ENCODE measurements around the gene ATP13A1.
"Not testable (repeated sequence)": the region's sequence is repeated elsewhere in the genome, so short reads cannot be mapped to it uniquely, and the experiment has no call there.

Gene ATP13A1

GRCh38 chr19:19663256-19664120 lies at the start of gene ATP13A1:
ATP13A1 (minus strand) TSS chr19:19663676; CDS start chr19:19663666, 10 bp downstream.
- peak; percentile 93 for DNase-seq (ENCODE audit: low spot score)

DNA sequence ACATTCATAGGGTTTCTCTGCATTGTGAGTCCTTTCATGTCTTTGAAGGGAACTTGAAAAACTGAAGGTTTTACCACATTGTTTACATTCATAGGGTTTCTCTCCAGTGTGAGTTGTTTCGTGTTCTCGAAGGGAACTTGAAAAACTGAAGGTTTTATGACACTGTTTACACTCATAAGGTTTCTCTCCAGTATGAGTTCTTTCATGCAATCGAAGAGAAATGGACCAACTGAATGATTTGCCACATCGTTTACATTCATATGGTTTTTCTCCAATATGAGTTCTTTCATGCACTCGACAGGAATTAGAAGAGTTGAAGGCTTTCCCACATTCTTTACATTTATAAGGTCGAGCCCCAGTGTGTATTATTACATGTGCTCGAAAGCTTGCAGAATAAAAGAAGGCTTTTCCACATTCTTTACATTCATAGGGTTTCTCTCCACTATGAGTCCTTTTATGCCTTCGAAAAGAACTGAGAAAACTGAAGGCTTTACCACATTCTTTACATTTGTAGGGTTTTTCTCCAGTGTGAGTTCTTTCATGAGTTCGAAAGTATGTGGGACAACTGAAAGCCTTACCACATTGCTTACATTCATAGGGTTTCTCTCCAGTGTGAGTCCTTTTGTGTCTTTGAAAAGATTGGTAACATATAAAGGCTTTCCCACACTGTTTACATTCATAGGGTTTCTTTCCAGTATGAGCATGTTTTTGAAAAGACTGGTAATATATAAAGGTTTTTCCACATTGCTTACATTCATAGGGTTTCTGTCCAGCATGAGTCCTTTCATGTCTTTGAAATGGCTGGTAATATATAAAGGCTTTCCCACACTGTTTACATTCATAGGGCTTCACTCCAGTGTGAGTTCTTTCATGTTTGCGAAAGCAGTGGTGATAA lies 48.7 kb upstream of the ATP13A1 start:
- peak; percentile 1 for DNase-seq (ENCODE audit: low spot score)

GRCh38 chr19:19711306-19711933 lies 47.9 kb upstream of the ATP13A1 start:
- DNase-seq (ENCODE audit: low spot score) = no peak

DNA sequence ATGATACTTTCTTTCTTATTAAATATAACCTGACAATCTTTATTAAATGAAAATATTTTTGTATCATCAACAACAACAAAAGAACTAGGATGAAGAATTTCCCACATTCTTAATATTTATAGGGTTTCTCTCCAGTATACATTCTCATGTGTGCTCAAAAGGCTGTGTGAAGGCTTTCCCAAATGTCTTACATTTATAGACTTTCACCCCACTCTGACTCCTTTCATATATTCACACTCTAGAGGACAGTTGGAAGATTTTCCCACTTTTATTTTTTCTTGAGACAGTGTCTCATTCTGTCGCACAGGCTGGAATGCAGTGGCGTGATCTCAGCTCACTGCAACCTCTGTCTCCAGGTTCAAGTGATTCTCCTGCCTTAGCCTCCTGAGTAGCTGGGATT lies 47.0 kb upstream of the ATP13A1 start:
- DNase-seq (ENCODE audit: low spot score) = no peak

GRCh38 chr19:19704836-19705235 lies 41.4 kb upstream of the ATP13A1 start:
- DNase-seq (ENCODE audit: low spot score) = no peak

GRCh38 chr19:19700493-19700892 lies 37.0 kb upstream of the ATP13A1 start:
- not testable (repeated sequence) for DNase-seq (ENCODE audit: low spot score)

GRCh38 chr19:19697589-19697988 lies 34.1 kb upstream of the ATP13A1 start:
- no peak for DNase-seq (ENCODE audit: low spot score)

DNA sequence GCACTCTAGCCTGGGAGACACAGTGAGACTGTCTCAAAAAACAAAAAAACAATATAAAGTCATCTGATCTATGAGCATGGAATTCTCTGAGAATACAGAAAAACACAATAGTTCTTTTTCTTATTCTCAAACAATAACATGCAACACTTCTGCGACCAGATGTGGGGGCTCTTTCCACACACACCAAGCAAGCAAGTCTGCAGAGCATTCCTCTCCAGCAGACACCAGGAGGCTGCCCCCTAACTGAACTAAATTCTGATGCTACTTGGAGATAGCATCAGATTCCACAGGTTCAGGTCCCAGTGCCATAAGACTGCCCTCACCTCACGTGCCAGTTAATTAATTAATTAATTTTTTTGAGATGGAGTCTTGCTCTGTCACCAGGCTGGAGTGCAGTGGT lies 32.9 kb upstream of the ATP13A1 start:
- no peak for DNase-seq (ENCODE audit: low spot score)

- no peak for DNase-seq (ENCODE audit: low spot score)
Measured at GRCh38 chr19:19691683-19692082, 28.2 kb upstream of the ATP13A1 start.

DNA sequence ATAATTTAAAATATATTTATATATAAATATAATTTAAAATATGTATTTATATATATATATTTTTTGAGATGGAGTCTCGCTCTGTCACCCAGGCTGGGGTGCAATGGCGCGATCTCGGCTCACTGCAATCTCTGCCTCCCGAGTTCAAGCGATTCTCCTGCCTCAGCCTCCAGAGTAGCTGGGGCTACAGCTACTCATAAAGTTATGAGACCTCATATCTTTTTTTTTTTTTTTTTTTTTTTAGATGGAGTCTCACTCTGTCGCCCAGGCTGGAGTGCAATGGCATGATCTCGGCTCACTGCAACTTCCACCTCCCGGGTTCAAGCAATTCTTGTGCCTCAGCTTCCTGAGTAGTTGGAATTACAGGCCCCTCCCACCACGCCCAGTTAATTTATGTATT lies 25.5 kb upstream of the ATP13A1 start:
- DNase-seq (ENCODE audit: low spot score) = not testable (repeated sequence)

DNA sequence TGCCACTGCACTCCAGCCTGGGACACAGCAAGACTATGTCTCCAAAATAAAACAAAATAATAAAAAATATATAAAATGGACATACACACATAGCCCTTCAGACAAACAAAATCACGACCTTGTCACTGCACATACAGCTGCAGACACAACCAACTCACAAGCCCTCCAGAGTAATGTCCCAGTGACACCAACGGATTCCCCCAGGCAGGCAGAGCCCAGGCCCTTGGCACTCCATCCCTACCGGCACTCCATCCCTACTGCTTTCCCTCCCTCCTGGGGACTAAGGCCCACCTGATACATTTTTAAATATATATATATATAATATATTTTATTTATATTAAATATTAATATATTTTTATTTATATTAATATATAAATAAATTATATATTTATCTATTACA lies 23.6 kb upstream of the ATP13A1 start:
- DNase-seq (ENCODE audit: low spot score) = no peak

DNA sequence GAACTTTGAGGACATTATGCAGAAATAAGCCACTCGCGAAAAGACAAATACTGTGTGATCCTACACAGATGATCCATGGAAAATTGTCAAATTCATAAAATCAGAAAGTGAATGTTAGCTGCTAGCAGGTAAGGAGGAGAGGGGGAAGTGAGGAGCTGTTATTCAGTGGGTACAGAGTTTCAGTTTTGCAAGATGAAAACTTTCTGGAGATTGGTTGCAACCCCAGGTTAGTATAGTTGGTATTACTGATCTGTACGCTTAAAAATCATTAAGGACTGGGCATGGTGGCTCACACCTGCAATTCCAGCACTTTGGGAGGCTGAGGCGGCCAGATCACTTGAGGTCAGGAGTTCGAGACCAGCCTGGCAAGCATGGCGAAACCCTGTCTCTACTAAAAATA lies 23.1 kb upstream of the ATP13A1 start:
- no peak for DNase-seq (ENCODE audit: low spot score)

- not testable (repeated sequence) for DNase-seq (ENCODE audit: low spot score)
Measured at GRCh38 chr19:19686119-19686518, 22.6 kb upstream of the ATP13A1 start.

DNA sequence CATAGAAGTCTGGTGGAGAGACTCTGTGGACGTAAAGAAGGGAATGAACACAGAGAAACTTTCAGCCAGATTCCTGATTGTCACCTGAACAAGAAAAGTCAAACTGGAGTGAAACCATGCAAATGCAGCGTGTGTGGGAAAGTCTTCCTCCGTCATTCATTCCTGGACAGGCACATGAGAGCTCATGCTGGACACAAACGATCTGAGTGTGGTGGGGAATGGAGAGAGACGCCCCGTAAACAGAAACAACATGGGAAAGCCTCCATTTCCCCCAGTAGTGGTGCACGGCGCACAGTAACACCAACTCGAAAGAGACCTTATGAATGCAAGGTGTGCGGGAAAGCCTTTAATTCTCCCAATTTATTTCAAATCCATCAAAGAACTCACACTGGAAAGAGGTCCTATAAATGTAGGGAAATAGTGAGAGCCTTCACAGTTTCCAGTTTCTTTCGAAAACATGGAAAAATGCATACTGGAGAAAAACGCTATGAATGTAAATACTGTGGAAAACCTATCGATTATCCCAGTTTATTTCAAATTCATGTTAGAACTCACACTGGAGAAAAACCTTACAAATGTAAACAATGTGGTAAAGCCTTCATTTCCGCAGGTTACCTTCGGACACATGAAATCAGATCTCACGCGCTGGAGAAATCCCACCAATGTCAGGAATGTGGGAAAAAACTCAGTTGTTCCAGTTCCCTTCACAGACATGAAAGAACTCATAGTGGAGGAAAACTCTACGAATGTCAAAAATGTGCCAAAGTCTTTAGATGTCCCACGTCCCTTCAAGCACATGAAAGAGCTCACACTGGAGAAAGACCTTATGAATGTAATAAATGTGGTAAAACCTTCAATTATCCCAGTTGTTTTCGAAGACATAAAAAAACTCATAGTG lies 15.9 kb upstream of the ATP13A1 start:
- no peak for DNase-seq (ENCODE audit: low spot score)

DNA sequence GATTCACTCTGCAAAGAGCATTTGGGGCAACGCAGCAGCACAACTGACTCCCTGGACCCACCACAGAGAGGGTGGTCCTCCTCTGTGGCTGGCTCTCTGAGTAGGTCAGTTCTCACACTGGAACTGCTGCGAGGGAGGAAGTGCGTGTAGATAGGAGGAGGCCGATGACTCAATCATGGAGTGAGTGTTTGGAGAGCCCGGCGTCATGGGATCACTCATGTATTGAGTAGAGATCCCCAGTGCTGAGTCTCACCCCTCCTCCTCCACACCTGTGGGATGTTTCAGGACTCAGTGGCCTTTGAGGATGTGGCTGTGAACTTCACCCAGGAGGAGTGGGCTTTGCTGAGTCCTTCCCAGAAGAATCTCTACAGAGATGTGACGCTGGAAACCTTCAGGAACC lies 14.1 kb upstream of the ATP13A1 start:
- DNase-seq (ENCODE audit: low spot score) = no peak

DNA sequence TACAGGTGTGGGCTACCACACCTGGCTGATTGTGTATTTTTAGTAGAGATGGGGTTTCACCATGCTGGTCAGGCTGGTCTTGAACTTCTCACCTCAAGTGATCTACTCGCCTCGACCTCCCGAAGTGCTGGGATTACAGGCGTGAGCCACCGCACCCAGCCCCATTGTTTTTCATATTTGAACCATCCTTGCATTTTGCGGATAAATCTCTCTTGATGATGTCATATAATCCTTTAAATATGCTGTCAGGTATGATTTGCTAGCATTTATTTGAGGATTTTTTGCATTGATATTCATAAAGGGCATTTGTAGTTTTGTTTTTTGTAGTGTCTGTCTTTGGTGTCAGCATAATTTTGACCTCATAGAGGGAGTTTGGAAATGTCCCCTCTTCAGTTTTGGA lies 10.8 kb upstream of the ATP13A1 start:
- DNase-seq (ENCODE audit: low spot score) = no peak

DNA sequence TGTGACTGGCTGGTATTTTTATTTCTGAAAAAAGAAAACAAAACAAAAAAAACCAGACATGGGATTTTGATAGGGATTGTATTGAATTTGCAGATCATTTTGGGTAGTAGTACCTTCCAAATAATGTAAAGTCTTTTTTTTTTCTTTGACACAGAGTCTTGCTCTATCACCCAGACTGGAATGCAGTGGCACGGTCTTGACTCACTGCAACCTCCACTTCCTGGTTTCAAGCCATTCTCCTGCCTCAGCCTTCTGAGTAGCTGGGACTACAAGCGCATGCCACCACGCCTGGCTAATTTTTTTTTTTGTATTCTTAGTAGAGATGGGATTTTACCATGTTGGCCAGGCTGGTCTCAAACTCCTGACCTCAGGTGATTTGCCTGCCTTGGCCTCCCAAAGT lies 9.3 kb upstream of the ATP13A1 start:
- no peak for DNase-seq (ENCODE audit: low spot score)

GRCh38 chr19:19670070-19670551 lies 6.6 kb upstream of the ATP13A1 start:
- DNase-seq (ENCODE audit: low spot score) = no peak

GRCh38 chr19:19668230-19669012 lies 4.9 kb upstream of the ATP13A1 start, which contains the start of gene ZNF101:
ZNF101 (plus strand) TSS chr19:19668839; CDS start chr19:19668964, 125 bp downstream.
- peak; percentile 79 for DNase-seq (ENCODE audit: low spot score)

- not testable (repeated sequence) for DNase-seq (ENCODE audit: low spot score)
Measured at GRCh38 chr19:19665420-19665948, 2.0 kb upstream of the ATP13A1 start.
